WTC11 (cell line): ENCODE data around the gene NELL2.

ENCODE experiments used
- ATF1 ChIP-seq: sonication (generic); formaldehyde crosslinking; IDR thresholded peaks from 2 replicates; pipeline ENCODE4 v1.8.1; 2023; ENCODE audit warnings: mild to moderate bottlenecking, moderate library complexity, missing genetic modification reagents
- RORB ChIP-seq: fragments of 250-450 bp; sonication (Bioruptor Pico); IDR thresholded peaks from 2 replicates; pipeline ENCODE4 v1.9.0; 2021; ENCODE audit warnings: mild to moderate bottlenecking
- TF ChIP-seq, protein P1 (sequence below): fragments of 200-600 bp; IDR thresholded peaks from 2 replicates; pipeline ENCODE4 v1.8.0; 2022; ENCODE audit warnings: antibody characterized with exemption

DNA sequence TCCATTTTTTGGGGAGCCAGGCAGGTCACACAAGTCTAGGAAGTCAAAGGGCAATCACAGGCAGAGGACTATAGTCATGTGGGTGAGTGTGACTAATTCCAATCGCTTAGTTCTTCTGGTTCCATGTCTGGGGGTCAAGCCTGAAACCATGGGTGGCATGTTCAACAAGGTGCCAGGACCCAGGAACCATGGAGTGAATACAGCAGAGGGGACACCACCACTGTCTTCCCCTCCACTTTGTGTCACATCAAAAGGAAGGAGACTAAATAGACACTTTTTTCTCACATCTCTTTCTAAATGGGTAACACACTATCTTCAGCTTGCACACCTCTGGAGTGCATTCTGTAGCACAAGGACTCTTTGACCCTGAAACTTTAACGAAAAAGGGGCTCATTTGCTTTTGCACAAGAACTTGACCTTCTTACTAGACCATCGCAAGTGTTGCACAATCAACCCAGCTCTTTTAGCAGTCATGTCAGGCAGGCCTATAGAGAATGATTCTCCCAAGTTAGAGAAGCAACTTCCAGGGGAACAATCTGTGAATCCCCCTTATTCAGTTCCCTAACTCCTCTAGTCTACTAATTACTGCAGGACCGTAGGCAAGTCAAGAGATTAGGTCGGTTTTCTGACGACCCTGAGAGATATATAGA lies 398.7 kb downstream of the NELL2 start:
- no peak for TF ChIP-seq ATF1 (CRISPR knock-in tag)
- TF ChIP-seq, protein P1, sequence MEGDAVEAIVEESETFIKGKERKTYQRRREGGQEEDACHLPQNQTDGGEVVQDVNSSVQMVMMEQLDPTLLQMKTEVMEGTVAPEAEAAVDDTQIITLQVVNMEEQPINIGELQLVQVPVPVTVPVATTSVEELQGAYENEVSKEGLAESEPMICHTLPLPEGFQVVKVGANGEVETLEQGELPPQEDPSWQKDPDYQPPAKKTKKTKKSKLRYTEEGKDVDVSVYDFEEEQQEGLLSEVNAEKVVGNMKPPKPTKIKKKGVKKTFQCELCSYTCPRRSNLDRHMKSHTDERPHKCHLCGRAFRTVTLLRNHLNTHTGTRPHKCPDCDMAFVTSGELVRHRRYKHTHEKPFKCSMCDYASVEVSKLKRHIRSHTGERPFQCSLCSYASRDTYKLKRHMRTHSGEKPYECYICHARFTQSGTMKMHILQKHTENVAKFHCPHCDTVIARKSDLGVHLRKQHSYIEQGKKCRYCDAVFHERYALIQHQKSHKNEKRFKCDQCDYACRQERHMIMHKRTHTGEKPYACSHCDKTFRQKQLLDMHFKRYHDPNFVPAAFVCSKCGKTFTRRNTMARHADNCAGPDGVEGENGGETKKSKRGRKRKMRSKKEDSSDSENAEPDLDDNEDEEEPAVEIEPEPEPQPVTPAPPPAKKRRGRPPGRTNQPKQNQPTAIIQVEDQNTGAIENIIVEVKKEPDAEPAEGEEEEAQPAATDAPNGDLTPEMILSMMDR: no peak
- no peak for TF ChIP-seq RORB (CRISPR knock-in tag)
